BLaER1 (cell line): ENCODE measurements around the gene TEX12.

Source experiments
- H3K27ac ChIP-seq: shearing (Covaris generic); formaldehyde crosslinking; 2 replicates; pipeline ENCODE4 v1.8.1; 2022
- H3K27me3 ChIP-seq: shearing (Covaris generic); formaldehyde crosslinking; 2 replicates; pipeline ENCODE4 v1.8.1; 2022
- H3K36me3 ChIP-seq: shearing (Covaris generic); formaldehyde crosslinking; 2 replicates; pipeline ENCODE4 v1.8.1; 2022
- H3K4me1 ChIP-seq: shearing (Covaris generic); formaldehyde crosslinking; 2 replicates; pipeline ENCODE4 v1.8.1; 2022
- H3K4me2 ChIP-seq: shearing (Covaris generic); formaldehyde crosslinking; 2 replicates; pipeline ENCODE4 v1.8.1; 2022
- H3K4me3 ChIP-seq: shearing (Covaris generic); formaldehyde crosslinking; 2 replicates; pipeline ENCODE4 v1.8.1; 2022
- H3K9ac ChIP-seq: shearing (Covaris generic); formaldehyde crosslinking; 2 replicates; pipeline ENCODE4 v1.8.1; 2022
- H3K9me3 ChIP-seq: shearing (Covaris generic); formaldehyde crosslinking; 2 replicates; pipeline ENCODE4 v1.8.1; 2022
- H4K20me1 ChIP-seq: shearing (Covaris generic); formaldehyde crosslinking; 2 replicates; pipeline ENCODE4 v1.8.1; 2022
- Cebpa-rat ChIP-seq: shearing (Covaris generic); IDR thresholded peaks from 2 replicates; pipeline ENCODE4 v1.8.1; 2022

TEX12 gene, protein sequence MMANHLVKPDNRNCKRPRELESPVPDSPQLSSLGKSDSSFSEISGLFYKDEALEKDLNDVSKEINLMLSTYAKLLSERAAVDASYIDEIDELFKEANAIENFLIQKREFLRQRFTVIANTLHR

DNA sequence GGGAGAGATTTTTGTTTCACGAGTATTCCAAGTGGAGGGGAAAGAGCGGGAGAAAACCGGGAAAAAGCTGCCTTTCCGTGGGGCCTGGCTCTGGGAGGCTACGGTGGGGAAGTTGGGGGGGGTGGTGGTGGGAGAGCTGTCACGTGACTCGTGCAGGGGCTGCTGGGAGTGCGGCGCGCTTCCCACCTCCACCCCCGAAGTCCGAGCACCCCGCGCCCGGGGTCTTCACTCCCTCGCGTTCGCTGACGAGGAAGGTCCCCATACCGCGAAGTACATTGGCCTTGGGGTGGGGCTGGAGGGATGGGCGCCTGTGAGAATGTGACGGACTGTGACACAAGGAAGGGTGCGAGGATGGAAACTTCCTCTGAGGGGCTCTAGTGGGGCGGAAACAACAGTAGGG, at the start of gene TEX12:
TSS of gene TEX12 (plus strand) at position 228 of the 400 bp plus-strand sequence. CDS start 1,897 bp downstream, outside the sequence.
- no peak for TF ChIP-seq Cebpa-rat
- Histone ChIP-seq H3K36me3 (no peaks in the 10 kb centered on the region), H3K27ac (no peak within 1 kb of the TSS), H3K27me3 (no peaks in the 10 kb centered on the region), H3K9ac (no peak within 1 kb of the TSS), H3K4me1 (no peaks in the 10 kb centered on the region), H3K4me2 (no peak within 1 kb of the TSS), H3K9me3 (no peaks in the 10 kb centered on the region), H3K4me3 (no peak within 1 kb of the TSS), H4K20me1 (no peaks in the 10 kb centered on the region)

DNA sequence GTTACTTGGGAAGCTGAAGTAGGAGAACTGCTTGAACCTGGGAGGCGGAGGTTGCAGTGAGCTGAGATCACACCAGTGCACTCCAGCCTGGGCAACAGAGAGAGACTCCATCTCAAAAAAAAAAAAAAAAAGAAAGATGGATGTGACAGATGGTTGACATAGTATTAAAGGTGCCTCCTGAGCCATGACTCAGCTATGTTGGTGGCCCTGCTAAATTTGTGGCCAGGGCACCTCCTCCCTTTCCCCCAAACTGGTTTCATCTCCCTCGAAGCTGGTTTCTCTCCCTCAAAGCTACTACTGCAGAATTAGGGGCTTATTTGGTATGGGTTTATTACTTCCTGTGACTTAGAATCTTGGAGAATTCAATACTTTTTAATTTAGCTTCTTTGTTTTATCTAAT, 49.0 kb upstream of the TEX12 start:
- Histone ChIP-seq H3K4me1 (peaks cover 5% of the 10 kb centered on the region; the same call in 1 of the 2 replicates), H3K9ac (no peak overlapping the region), H4K20me1 (no peaks in the 10 kb centered on the region), H3K9me3 (no peaks in the 10 kb centered on the region), H3K27ac (no peak overlapping the region), H3K4me2 (no peak overlapping the region), H3K4me3 (no peak overlapping the region), H3K36me3 (peaks cover 7% of the 10 kb centered on the region), H3K27me3 (no peaks in the 10 kb centered on the region)
- TF ChIP-seq Cebpa-rat = no peak

DNA sequence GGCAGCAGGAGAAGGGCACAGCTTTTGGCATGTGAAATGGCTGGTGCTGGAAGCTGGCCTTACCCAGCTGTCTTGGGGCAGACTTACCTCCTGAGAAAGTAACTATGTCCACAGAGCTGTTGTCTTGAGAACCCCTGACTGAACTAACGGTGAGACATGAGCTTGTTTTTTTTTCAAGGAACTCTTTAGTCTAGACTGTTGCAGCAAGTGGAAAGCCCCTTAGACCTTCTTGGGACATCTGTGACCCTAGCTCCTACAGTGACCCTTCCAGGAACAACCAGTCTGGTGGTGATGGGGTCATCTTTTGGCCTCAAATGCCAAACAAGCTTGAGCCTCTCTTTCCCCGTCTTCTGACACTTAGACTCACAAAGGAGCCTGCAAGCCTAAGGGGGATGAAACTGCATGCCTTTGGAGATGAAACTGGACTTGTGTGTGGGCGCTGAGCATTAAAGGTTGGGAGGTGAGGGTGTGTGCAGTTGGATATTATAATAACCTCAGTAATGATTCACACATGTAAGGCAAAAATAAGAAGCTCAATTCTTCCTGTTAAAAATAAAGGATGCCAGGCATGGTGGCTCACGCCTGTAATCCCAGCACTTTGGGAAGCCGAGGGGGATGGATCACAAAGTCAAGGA, 45.1 kb upstream of the TEX12 start:
- no peak overlapping the region for H3K4me3 ChIP-seq
- H3K9ac ChIP-seq = no peak overlapping the region
- no peak overlapping the region for H3K27ac ChIP-seq
- H3K27me3 ChIP-seq = no peaks in the 10 kb centered on the region
- TF ChIP-seq Cebpa-rat = no peak
- H3K4me1 ChIP-seq = no peaks in the 10 kb centered on the region
- no peak overlapping the region for H3K4me2 ChIP-seq
- H3K9me3 ChIP-seq = no peaks in the 10 kb centered on the region
- peaks cover 7% of the 10 kb centered on the region for H3K36me3 ChIP-seq
- no peaks in the 10 kb centered on the region for H4K20me1 ChIP-seq

DNA sequence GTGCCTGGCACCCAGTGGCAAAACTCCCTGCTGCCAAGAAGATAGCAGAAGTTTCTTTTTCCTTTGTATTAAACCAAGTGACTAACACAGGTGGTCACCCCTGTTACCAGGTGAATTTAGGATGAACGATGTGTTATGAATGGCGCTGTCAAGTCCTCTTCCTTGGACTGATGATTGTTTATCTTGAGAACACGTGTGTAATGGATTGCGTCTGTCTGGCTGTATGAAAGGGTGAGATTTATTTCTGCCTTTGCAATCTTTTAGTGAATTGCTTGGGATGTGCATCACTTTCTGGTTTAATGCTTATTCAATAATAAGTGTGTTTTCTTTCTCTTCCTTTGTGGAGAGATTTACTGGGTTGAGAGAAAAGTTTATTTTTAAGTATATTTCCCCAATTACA, 44.0 kb upstream of the TEX12 start:
- no peaks in the 10 kb centered on the region for H3K9me3 ChIP-seq
- H3K27ac ChIP-seq = no peak overlapping the region
- TF ChIP-seq Cebpa-rat = no peak
- H4K20me1 ChIP-seq = no peaks in the 10 kb centered on the region
- no peaks in the 10 kb centered on the region for H3K27me3 ChIP-seq
- no peaks in the 10 kb centered on the region for H3K4me1 ChIP-seq
- H3K36me3 ChIP-seq = peaks cover 7% of the 10 kb centered on the region
- no peak overlapping the region for H3K4me3 ChIP-seq
- H3K9ac ChIP-seq = no peak overlapping the region
- no peak overlapping the region for H3K4me2 ChIP-seq

DNA sequence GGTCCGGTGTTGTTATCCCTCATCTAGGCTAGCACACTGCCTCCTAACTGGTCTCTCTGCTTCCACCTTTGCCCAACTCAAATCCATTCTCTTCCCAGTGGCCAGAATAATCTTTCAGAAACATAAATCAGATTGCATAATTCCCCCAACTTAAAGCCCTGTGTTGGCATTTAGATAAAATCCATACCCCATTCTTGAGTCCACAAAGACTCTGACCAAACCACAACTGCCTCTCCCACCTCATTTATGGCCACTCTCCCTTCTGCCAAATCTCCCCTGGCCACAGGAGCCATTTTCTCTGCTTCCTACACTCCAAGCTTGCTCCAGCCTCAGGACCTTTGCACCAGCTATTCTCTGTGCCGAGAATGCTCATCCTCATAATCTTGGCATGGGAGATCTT, 40.1 kb upstream of the TEX12 start:
- Histone ChIP-seq H3K4me2 (no peak overlapping the region), H3K9ac (no peak overlapping the region), H3K4me1 (no peaks in the 10 kb centered on the region), H3K27me3 (no peaks in the 10 kb centered on the region), H3K9me3 (no peaks in the 10 kb centered on the region), H3K4me3 (no peak overlapping the region), H3K27ac (no peak overlapping the region), H3K36me3 (no peaks in the 10 kb centered on the region), H4K20me1 (no peaks in the 10 kb centered on the region)
- TF ChIP-seq Cebpa-rat = no peak

DNA sequence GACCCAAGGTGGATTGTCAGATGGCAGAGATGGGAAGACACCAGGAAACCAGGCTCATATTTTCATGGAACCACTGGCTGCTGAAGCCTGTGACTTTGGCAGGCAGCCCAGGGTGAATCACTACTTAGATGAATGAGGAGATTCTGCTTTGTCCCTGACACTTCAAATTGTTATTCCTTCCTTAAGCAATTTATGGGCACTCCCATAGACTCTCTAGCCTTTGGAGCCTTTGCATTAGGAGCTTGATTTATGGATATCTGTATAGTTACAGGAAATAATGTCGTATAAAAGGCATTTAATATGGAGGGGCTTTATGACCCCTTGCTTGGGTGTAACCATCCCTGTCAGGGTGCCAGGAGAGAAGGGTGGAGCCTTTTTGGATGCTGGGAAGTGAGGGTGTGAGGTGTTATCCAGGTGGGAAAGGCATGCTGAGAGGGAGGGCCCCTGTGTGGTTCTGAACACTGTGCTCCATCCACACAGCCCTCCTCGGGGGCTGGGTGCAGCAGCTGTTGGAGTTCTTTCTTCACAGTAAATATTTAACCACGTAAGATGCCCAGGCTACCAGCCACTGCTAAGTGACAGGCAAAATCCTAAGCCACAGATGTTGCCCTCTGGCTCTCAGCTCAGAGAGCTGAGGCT, 38.6 kb upstream of the TEX12 start:
- H3K9me3 ChIP-seq = no peaks in the 10 kb centered on the region
- H3K4me2 ChIP-seq = no peak overlapping the region
- TF ChIP-seq Cebpa-rat = no peak
- no peaks in the 10 kb centered on the region for H3K27me3 ChIP-seq
- H3K9ac ChIP-seq = no peak overlapping the region
- no peaks in the 10 kb centered on the region for H3K36me3 ChIP-seq
- H3K27ac ChIP-seq = no peak overlapping the region
- no peak overlapping the region for H3K4me3 ChIP-seq
- no peaks in the 10 kb centered on the region for H4K20me1 ChIP-seq
- no peaks in the 10 kb centered on the region for H3K4me1 ChIP-seq

DNA sequence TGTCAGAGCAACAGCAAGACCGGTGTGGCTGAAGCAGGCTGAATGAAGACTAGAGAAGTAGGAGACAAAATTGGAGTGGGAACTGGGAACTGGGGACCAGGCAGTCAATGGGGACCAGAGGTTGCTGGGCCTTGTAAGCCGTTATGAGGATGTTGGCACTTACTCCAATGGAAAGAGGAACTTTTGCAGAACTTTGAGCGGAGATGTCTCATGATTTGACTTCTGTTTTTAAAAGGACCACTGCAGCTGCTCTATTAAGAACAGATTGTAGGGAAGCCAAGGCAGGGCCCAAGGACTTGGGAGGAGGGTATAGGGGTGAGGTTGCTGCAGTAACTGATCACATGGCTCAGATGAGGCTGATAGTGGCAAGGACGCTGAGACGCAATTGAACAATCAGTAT, 37.5 kb upstream of the TEX12 start:
- Histone ChIP-seq H3K9me3 (no peaks in the 10 kb centered on the region), H3K27me3 (no peaks in the 10 kb centered on the region), H3K4me2 (no peak overlapping the region), H3K4me1 (no peaks in the 10 kb centered on the region), H3K9ac (no peak overlapping the region), H4K20me1 (no peaks in the 10 kb centered on the region), H3K4me3 (no peak overlapping the region), H3K27ac (no peak overlapping the region), H3K36me3 (no peaks in the 10 kb centered on the region)
- no peak for TF ChIP-seq Cebpa-rat

DNA sequence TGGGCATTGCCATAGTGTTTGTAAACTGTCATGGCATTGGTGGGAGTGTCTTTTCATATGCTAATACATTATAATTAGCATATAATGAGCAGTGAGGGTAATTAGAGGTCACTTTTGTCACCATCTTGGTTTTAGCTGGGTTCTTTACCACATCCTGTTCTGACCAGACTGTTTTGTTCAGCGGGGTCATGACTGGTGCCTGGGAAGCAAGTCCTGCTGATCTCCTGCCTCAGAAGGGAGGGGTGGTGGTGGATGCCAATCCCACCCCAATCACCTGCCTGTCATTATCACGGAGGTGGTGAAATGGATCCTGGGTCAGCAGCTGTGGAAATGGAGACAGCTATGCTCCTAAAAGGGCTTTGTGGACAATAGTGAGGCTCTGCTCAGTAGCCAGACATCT, 34.4 kb upstream of the TEX12 start:
- Histone ChIP-seq H3K27ac (no peak overlapping the region), H4K20me1 (no peaks in the 10 kb centered on the region), H3K36me3 (no peaks in the 10 kb centered on the region), H3K27me3 (no peaks in the 10 kb centered on the region), H3K4me1 (no peaks in the 10 kb centered on the region), H3K4me2 (no peak overlapping the region), H3K9me3 (no peaks in the 10 kb centered on the region), H3K4me3 (no peak overlapping the region), H3K9ac (no peak overlapping the region)
- no peak for TF ChIP-seq Cebpa-rat

DNA sequence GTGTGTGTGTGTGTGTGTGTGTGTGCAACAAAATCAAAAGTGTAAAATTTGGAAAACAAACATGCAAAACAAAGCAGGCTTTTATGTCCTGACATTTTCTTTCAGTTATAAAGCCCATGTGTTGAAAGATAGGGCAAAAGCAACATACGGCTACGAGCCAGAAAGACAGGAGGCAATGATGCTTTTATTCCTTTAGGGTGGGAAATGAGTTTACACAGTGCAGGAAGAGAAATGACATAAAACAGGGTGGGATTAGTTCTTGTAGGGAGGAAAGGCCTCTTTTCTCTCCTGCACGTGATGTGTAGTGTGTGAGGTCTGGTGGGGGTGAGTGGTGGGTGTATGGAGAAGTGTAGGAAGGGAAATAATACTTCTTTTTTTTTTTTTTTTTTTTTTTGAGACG, 32.7 kb upstream of the TEX12 start:
- Histone ChIP-seq H3K4me3 (no peak overlapping the region), H3K9ac (no peak overlapping the region), H3K27ac (no peak overlapping the region), H3K4me2 (no peak overlapping the region), H3K36me3 (no peaks in the 10 kb centered on the region), H3K4me1 (no peaks in the 10 kb centered on the region), H4K20me1 (no peaks in the 10 kb centered on the region), H3K27me3 (no peaks in the 10 kb centered on the region), H3K9me3 (no peaks in the 10 kb centered on the region)
- no peak for TF ChIP-seq Cebpa-rat

DNA sequence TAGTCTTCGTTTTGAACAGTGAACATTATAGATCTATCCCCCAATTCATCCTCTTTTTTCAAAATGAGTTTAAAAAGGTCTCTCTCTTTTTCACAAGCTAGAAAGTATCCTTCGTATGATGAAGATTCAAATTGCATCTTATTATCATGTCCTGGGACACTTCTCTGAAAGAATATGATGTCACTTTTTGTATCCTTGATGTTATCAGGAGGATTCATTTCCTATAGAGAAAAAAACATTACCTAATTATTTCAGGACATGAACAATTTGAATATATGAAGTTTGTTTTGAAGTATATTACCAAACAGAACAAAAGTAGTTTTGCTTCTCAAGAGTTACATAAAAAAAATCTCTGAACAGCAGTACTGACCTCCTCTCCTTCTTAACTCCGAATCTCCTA, 23.6 kb upstream of the TEX12 start:
- H3K4me1 ChIP-seq = no peaks in the 10 kb centered on the region
- no peaks in the 10 kb centered on the region for H3K27me3 ChIP-seq
- H3K4me2 ChIP-seq = no peak overlapping the region
- H3K27ac ChIP-seq = no peak overlapping the region
- no peaks in the 10 kb centered on the region for H3K36me3 ChIP-seq
- H3K9ac ChIP-seq = no peak overlapping the region
- H3K9me3 ChIP-seq = peaks cover 5% of the 10 kb centered on the region
- H3K4me3 ChIP-seq = no peak overlapping the region
- H4K20me1 ChIP-seq = no peaks in the 10 kb centered on the region
- TF ChIP-seq Cebpa-rat = no peak
